ENCODE data around the gene SLC15A3.
"Not testable (repeated sequence)": the region's sequence is repeated elsewhere in the genome, so short reads cannot be mapped to it uniquely, and the experiment has no call there.

The SLC15A3 gene

DNA sequence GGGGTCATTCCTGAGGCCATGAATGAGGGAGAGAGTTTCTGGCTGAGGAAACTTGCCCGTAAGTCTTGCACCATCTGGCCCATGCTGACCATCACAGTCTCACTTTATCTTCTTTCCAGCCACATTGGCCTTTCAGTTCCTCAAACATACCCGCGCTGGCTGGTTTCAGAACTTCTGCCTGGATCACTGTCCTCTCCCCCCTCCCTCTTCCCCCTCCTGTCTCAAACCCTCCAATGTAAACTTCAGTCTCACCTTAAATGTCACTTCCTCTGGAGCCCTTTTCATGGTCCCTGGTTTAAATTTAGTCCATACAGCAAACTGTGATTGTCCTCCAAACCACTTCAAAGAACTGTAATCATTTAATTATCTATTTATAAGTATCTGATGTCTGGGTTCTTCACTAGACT, 41.7 kb downstream of the SLC15A3 start:
- TF ChIP-seq, protein P1, sequence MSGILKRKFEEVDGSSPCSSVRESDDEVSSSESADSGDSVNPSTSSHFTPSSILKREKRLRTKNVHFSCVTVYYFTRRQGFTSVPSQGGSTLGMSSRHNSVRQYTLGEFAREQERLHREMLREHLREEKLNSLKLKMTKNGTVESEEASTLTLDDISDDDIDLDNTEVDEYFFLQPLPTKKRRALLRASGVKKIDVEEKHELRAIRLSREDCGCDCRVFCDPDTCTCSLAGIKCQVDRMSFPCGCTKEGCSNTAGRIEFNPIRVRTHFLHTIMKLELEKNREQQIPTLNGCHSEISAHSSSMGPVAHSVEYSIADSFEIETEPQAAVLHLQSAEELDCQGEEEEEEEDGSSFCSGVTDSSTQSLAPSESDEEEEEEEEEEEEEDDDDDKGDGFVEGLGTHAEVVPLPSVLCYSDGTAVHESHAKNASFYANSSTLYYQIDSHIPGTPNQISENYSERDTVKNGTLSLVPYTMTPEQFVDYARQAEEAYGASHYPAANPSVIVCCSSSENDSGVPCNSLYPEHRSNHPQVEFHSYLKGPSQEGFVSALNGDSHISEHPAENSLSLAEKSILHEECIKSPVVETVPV (CRISPR knock-in tag; IDR thresholded peaks at IDR 0.05): no peak
- TF ChIP-seq, protein P2, sequence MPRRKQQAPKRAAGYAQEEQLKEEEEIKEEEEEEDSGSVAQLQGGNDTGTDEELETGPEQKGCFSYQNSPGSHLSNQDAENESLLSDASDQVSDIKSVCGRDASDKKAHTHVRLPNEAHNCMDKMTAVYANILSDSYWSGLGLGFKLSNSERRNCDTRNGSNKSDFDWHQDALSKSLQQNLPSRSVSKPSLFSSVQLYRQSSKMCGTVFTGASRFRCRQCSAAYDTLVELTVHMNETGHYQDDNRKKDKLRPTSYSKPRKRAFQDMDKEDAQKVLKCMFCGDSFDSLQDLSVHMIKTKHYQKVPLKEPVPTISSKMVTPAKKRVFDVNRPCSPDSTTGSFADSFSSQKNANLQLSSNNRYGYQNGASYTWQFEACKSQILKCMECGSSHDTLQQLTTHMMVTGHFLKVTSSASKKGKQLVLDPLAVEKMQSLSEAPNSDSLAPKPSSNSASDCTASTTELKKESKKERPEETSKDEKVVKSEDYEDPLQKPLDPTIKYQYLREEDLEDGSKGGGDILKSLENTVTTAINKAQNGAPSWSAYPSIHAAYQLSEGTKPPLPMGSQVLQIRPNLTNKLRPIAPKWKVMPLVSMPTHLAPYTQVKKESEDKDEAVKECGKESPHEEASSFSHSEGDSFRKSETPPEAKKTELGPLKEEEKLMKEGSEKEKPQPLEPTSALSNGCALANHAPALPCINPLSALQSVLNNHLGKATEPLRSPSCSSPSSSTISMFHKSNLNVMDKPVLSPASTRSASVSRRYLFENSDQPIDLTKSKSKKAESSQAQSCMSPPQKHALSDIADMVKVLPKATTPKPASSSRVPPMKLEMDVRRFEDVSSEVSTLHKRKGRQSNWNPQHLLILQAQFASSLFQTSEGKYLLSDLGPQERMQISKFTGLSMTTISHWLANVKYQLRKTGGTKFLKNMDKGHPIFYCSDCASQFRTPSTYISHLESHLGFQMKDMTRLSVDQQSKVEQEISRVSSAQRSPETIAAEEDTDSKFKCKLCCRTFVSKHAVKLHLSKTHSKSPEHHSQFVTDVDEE (CRISPR knock-in tag; IDR thresholded peaks at IDR 0.05): no peak
- TF ChIP-seq BACH2 (CRISPR knock-in tag; IDR thresholded peaks at IDR 0.05; ENCODE audit: borderline replicate concordance) (no peak), ZC3H10 (CRISPR knock-in tag; IDR thresholded peaks at IDR 0.05) (no peak), ESRRG (CRISPR knock-in tag; IDR thresholded peaks at IDR 0.05) (no peak), TCF4 (CRISPR knock-in tag; IDR thresholded peaks at IDR 0.05; ENCODE audit: borderline replicate concordance) (no peak)
- no peak for ATAC-seq

DNA sequence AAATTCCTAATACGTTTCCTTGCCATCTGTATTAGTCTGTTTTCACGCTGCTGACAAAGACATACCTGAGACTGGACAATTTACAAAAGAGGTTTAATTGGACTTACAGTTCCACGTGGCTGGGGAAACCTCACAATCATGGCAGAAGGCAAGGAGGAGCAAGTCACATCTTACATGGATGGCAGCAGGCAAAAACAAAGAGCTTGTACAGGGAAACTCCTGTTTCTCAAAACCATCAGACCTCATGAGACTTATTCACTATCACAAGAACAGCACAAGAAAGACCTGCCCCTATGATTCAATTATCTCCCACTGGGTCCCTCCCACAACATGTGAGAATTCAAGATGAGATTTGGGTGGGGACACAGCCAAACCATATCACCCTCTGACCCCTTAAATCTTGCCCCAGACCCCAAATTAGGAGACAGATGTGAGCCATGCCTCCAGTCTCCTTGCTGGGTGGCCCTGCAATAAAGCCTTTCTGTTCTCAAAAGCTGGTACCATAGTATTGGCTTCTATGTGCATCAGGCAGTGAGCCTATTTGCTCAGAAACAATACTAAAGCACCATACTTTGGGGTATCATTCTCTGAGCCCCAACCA, 42.2 kb downstream of the SLC15A3 start:
- ATAC-seq: not testable (repeated sequence)

DNA sequence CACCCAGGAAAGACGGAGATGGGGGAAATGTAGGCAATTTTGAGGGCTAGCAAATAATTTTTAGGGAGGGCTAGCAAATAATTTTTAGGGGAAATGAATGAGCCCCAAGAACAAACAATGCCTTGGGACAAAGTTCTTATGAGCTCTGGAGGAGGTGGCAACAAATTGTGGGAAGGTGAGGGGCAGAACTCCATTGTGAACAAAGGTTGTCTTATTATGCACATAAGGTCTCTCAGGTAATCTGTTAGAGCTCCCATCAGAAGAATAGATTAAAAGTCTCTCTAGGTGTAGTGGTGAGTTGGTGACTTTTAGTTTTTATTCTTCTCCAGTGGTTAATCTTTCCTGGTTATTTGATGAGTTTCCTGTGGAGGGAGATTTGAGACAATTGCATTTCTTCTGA, 43.2 kb downstream of the SLC15A3 start:
- no peak for ATAC-seq
- TF ChIP-seq GLIS3 (CRISPR knock-in tag; IDR thresholded peaks at IDR 0.05) (no peak), ISL1 (CRISPR knock-in tag; IDR thresholded peaks at IDR 0.05) (no peak), TCF4 (CRISPR knock-in tag; IDR thresholded peaks at IDR 0.05; ENCODE audit: borderline replicate concordance) (no peak), PPARA (CRISPR knock-in tag; IDR thresholded peaks at IDR 0.05; ENCODE audit: borderline replicate concordance) (no peak), CSDC2 (CRISPR knock-in tag; IDR thresholded peaks at IDR 0.05) (no peak)
- TF ChIP-seq, protein P3, sequence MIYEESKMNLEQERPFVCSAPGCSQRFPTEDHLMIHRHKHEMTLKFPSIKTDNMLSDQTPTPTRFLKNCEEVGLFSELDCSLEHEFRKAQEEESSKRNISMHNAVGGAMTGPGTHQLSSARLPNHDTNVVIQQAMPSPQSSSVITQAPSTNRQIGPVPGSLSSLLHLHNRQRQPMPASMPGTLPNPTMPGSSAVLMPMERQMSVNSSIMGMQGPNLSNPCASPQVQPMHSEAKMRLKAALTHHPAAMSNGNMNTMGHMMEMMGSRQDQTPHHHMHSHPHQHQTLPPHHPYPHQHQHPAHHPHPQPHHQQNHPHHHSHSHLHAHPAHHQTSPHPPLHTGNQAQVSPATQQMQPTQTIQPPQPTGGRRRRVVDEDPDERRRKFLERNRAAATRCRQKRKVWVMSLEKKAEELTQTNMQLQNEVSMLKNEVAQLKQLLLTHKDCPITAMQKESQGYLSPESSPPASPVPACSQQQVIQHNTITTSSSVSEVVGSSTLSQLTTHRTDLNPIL (CRISPR knock-in tag; IDR thresholded peaks at IDR 0.05; ENCODE audit: low read depth): no peak
- TF ChIP-seq, protein P4, sequence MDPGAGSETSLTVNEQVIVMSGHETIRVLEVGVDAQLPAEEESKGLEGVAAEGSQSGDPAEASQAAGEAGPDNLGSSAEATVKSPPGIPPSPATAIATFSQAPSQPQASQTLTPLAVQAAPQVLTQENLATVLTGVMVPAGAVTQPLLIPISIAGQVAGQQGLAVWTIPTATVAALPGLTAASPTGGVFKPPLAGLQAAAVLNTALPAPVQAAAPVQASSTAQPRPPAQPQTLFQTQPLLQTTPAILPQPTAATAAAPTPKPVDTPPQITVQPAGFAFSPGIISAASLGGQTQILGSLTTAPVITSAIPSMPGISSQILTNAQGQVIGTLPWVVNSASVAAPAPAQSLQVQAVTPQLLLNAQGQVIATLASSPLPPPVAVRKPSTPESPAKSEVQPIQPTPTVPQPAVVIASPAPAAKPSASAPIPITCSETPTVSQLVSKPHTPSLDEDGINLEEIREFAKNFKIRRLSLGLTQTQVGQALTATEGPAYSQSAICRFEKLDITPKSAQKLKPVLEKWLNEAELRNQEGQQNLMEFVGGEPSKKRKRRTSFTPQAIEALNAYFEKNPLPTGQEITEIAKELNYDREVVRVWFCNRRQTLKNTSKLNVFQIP (CRISPR knock-in tag; IDR thresholded peaks at IDR 0.05; ENCODE audit: borderline replicate concordance, low read depth): no peak

DNA sequence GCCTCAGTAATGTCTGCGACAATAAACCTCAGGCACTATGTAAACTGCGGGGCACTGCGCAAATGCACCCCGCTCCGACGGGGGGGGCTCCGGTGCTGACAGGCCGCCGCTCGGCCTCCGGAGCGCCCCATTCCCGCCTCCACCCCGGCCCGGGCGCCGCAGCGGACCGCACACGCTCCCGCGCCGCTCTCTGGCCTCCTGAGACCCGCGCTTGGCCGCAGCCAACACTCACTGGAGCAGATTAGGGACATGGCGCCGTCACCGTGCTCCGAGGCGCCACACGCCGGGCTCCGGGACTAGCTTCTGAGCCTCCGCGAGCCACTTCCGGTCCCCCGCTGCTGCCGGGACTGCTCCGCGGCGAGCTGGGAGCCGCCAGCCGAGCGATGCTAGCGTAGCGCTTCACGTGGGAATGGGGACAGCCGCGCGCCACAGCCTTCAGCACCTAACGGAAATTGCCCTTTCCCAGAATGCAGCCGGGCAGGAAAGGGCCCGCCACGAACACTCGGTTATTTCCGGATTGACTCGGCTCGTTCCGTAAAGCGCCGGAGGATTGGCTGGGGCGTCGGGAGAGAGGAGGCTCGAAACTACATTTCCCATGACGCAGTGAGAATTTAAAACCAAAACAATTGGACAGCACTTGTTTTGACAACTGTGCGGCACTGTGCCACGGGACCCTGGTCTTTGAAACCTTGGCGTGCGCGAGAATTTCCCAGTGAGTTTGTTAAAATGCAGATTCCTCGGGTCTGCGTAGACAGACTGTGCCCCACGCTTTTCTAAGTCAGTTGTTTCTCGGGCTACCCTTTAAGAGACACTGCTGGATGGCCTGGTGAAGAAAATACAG, 45.6 kb downstream of the SLC15A3 start, which contains the start of gene PRPF19:
TSS of gene PRPF19 (minus strand) at position 454 of the 841 bp plus-strand sequence. CDS start at position 251, 203 bp downstream.
- peak; percentile 98 for ATAC-seq
- TF ChIP-seq GLIS3 (CRISPR knock-in tag; IDR thresholded peaks at IDR 0.05): 0 out of 2 replicates have a peak, but pooled peaks have one; percentile 14
- TF ChIP-seq ZFP3 (CRISPR knock-in tag; IDR thresholded peaks at IDR 0.05): no peak; the same call in 1 of the 2 replicates

DNA sequence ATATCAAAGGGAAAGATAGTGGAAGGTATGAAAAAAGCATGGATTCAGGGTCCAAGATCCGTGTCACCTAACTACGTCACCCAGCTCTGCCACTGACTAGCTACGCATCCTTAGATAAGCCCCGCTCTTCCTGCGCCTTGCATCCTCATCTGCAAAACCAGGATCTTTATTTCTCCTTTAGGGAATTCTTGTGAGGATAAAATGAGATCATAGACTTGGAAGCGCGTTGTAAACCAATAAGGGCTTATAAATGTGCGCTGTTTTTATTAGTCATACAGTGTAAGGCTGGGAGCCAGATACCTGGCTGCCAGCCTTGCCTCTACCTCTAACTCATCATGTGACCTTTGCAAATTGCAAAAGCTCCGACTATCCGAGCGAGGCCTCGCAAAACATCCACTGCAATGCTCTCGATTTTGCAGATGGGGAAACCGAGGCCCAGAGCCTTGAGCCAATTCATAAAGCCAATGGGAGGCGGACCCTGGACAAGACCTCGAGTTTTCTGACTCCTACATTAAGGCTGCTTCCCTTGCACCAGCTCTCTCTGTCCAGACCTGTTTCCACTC, 46.3 kb downstream of the SLC15A3 start:
- TF ChIP-seq ZFP3 (CRISPR knock-in tag; IDR thresholded peaks at IDR 0.05) (no peak), SNAI2 (CRISPR knock-in tag; IDR thresholded peaks at IDR 0.05) (no peak), GLIS3 (CRISPR knock-in tag; IDR thresholded peaks at IDR 0.05) (no peak), ZNF70 (CRISPR knock-in tag; IDR thresholded peaks at IDR 0.05) (no peak), TCF4 (CRISPR knock-in tag; IDR thresholded peaks at IDR 0.05; ENCODE audit: borderline replicate concordance) (no peak), ISL1 (CRISPR knock-in tag; IDR thresholded peaks at IDR 0.05) (no peak), ESRRG (CRISPR knock-in tag; IDR thresholded peaks at IDR 0.05) (no peak), BACH2 (CRISPR knock-in tag; IDR thresholded peaks at IDR 0.05; ENCODE audit: borderline replicate concordance) (no peak), TOX (CRISPR knock-in tag; IDR thresholded peaks at IDR 0.05; ENCODE audit: borderline replicate concordance) (no peak), ARNTL (CRISPR knock-in tag; IDR thresholded peaks at IDR 0.05; ENCODE audit: borderline replicate concordance, low read depth) (no peak), ZNF8 (CRISPR knock-in tag; IDR thresholded peaks at IDR 0.05) (no peak), PPARA (CRISPR knock-in tag; IDR thresholded peaks at IDR 0.05; ENCODE audit: borderline replicate concordance) (no peak), ZFP30 (CRISPR knock-in tag; IDR thresholded peaks at IDR 0.05) (no peak), RARB (CRISPR knock-in tag; IDR thresholded peaks at IDR 0.05) (no peak)
- peak; percentile 38 for ATAC-seq
